ENCODE data around the gene GAL3ST1.
"Not testable (repeated sequence)": the region's sequence is repeated elsewhere in the genome, so short reads cannot be mapped to it uniquely, and the experiment has no call there.

DNA sequence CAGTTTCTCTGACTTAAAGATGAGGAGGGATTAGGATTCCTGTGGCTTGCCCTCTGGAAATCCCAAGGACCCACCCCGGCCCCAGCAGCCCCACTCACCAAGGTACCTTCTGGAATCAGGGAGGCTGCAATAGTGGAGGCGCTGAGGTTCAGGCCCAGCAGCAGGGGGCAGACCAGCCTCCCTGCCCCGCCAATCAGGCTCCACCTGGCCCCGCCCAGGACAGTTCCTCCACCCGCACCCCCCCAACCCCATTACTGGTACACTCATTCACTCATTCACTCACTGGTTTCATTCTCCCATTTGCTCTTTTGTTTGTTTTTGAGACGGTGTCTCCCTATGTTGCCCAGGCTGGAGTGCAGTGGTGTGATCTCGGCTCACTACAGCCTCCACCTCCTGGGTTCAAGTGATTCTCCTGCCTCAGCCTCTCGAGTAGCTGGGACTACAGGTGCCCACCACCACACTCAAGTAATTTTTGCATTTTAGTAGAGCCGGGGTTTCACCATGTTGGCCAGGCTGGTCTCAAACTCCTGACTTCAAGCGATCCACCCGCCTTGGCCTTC lies 13.7 kb downstream of the GAL3ST1 start:
- TF ChIP-seq CTCF (IDR thresholded peaks at IDR 0.05): peak in 2 of 5 experiments; percentile 14 to 18
- not testable (repeated sequence) for TF ChIP-seq POLR2AphosphoS5 (IDR thresholded peaks at IDR 0.05)

Data from transverse colon (tissue), 4 donors.